Gastroesophageal sphincter (tissue), 3 donors: ENCODE data around the gene GUCA1A.

Source experiments
- POLR2A ChIP-seq, 2 donors: fragments of 450-650 bp; IDR thresholded peaks; one replicate each; pipeline ENCODE4 v1.6.1; 2017; ENCODE audit warnings: antibody characterized with exemption in 2 of 2, mild to moderate bottlenecking in 2 of 2, moderate library complexity in 1 of 2
- TF ChIP-seq, protein P1 (sequence below), 4 experiments: fragments of 200-600 bp in 2 of 4; fragments of 450-650 bp in 2 of 4; sonication (generic) in 1 of 4; IDR thresholded peaks; one replicate each; pipeline ENCODE4 v1.5.1; 2017 to 2019; ENCODE audit warnings: antibody characterized with exemption in 4 of 4, mild to moderate bottlenecking in 2 of 4, moderate library complexity in 2 of 4

DNA sequence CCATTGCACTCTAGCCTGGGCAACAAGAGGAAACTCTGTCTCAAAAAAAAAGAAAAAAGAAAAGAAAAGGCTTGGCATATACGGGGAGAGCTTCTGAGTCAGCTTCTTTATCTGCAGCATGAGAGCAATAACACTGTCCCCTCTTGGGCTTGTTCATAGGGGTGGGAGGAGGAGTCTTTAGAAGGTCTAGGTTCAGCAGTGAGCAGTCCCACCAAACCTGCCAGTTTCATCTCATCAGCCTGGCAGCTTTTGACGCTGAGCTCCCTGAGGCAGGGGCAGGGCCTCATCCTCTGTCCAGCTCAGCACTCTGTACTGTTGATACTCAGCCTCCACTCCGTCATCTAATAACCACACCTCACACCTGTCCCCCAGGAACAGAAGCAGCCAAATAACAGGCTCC lies 25.1 kb upstream of the GUCA1A start:
- TF ChIP-seq, protein P1, sequence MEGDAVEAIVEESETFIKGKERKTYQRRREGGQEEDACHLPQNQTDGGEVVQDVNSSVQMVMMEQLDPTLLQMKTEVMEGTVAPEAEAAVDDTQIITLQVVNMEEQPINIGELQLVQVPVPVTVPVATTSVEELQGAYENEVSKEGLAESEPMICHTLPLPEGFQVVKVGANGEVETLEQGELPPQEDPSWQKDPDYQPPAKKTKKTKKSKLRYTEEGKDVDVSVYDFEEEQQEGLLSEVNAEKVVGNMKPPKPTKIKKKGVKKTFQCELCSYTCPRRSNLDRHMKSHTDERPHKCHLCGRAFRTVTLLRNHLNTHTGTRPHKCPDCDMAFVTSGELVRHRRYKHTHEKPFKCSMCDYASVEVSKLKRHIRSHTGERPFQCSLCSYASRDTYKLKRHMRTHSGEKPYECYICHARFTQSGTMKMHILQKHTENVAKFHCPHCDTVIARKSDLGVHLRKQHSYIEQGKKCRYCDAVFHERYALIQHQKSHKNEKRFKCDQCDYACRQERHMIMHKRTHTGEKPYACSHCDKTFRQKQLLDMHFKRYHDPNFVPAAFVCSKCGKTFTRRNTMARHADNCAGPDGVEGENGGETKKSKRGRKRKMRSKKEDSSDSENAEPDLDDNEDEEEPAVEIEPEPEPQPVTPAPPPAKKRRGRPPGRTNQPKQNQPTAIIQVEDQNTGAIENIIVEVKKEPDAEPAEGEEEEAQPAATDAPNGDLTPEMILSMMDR (IDR thresholded peaks at IDR 0.05) = no peak
- no peak for TF ChIP-seq POLR2A (IDR thresholded peaks at IDR 0.05)
